ENCODE results near the gene C10orf71.

Gene C10orf71

GRCh38 chr10:49347827-49348226 lies 48.9 kb downstream of the C10orf71 start:
- no peak for DNase-seq

- DNase-seq = no peak
These were observed 49.6 kb downstream of the C10orf71 start for GRCh38 chr10:49348593-49348992.

- DNase-seq = no peak
These were observed 50.4 kb downstream of the C10orf71 start for GRCh38 chr10:49349390-49349789.

- no peak for DNase-seq
These were observed 51.2 kb downstream of the C10orf71 start for GRCh38 chr10:49350138-49350537.

- DNase-seq = peak; percentile 64 to 77 (median 72)
These were observed 52.0 kb downstream of the C10orf71 start for GRCh38 chr10:49350846-49351532.

GRCh38 chr10:49351669-49352068 lies 52.7 kb downstream of the C10orf71 start:
- DNase-seq = no peak

- DNase-seq = no peak
These were observed 53.4 kb downstream of the C10orf71 start for GRCh38 chr10:49352323-49352722.

- no peak for DNase-seq
These were observed 54.3 kb downstream of the C10orf71 start for GRCh38 chr10:49353026-49353894.

- DNase-seq = no peak
These were observed 55.1 kb downstream of the C10orf71 start for GRCh38 chr10:49353895-49354566.

- no peak for DNase-seq
These were observed 55.6 kb downstream of the C10orf71 start for GRCh38 chr10:49354593-49354992.

- no peak for DNase-seq
These were observed 56.3 kb downstream of the C10orf71 start for GRCh38 chr10:49355221-49355620.

GRCh38 chr10:49356181-49356580 lies 57.2 kb downstream of the C10orf71 start:
- DNase-seq = no peak

- peak in 2 of 3 donors; percentile 44 to 59 for DNase-seq
These were observed 58.0 kb downstream of the C10orf71 start for GRCh38 chr10:49356944-49357343.

GRCh38 chr10:49357910-49358309 lies 58.9 kb downstream of the C10orf71 start:
- peak in 2 of 3 donors; percentile 6 to 24 for DNase-seq

GRCh38 chr10:49359349-49360270 lies 60.6 kb downstream of the C10orf71 start:
- peak; percentile 49 to 75 (median 63) for DNase-seq

- peak in 2 of 3 donors; percentile 62 to 69 for DNase-seq
These were observed 61.6 kb downstream of the C10orf71 start for GRCh38 chr10:49360271-49361177.

- no peak for DNase-seq
These were observed 62.2 kb downstream of the C10orf71 start for GRCh38 chr10:49361178-49361554.

- no peak for DNase-seq
These were observed 63.0 kb downstream of the C10orf71 start for GRCh38 chr10:49361735-49362568.

GRCh38 chr10:49362596-49363260 lies 63.8 kb downstream of the C10orf71 start:
- peak; percentile 64 to 87 (median 80) for DNase-seq
